ENCODE measurements around the gene ANKRD63. TPM values are rescaled to one million over a fixed set of nuclear protein-coding genes. Genes with fewer than 3 reads are reported as not detected.

ANKRD63 gene
- total and polyA plus RNA-seq, 9 of the 15 experiments (the other 6 are each of a cell fraction or from before 2014, with no cell fraction given), result 1.3 to 2.0 (median 1.8) TPM; not detected in 6

DNA sequence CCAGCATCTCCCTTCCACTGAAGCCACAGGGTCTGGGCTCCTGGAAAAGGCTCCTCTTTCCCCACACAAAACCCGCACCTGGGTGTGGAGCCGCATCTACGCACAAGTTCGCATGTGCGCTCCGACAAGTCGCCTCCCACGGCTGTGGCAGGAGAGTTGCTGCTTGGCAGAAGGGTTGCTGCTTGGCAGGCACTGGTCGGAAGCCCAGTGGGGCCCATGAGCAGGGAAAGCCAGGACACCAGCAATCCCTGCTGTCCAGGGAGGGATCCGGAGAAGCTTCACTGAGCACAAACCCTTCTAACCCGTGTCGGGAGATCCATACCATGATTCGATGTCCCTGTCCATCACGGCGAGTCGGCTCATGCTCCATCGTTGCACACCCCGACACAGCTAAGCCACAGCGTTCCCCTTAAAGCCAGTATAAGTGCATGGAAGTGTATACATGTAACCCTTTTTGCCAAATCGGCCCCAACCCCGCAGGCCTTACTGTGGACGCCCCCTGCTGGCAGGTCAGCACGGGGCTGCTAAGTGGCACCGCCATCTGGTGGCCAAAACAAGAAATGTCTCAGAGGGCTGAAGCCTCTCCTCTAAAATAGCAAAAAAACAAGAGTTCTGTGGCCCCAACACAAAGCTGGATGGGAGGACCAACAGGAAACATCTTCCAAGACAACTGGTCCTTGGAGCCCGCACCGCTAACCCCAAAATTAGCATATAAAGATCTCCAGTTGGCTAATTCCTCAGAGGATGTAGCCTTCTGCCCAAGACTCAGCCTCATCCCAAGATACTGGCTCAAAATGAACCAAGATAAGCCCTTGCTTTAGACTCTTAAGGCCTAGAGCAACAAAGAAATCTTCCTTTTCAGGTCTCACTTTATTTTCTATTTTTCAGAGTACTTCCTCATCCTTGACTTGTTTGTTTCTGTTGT, 8.3 kb downstream of the ANKRD63 start (continued):
- peak; percentile 97 for TF ChIP-seq REST (IDR thresholded peaks at IDR 0.05; ENCODE audit: borderline replicate concordance)
- no peak for TF ChIP-seq REST (CRISPR knock-in tag; IDR thresholded peaks at IDR 0.05; ENCODE audit: low read depth)
- no peak for TF ChIP-seq SETDB1 (IDR thresholded peaks at IDR 0.05; ENCODE audit: low read length)
- peak; percentile 40; the same call in 1 of the 2 replicates for TF ChIP-seq ZFX (CRISPR knock-in tag; IDR thresholded peaks at IDR 0.05)
- TF ChIP-seq YY1 (IDR thresholded peaks at IDR 0.05; ENCODE audit: borderline replicate concordance in 1 of 3, control insufficient read depth in 1 of 3, extremely low read depth in 1 of 3, insufficient read depth in 3 of 3, insufficient read length in 1 of 3, insufficient replicate concordance in 2 of 3, low read depth in 1 of 3, low read length in 2 of 3), result peak in 2 of 3 experiments; percentile 33 to 66
- TF ChIP-seq LCOR (CRISPR knock-in tag; IDR thresholded peaks at IDR 0.05), result peak; percentile 88; the same call in 1 of the 2 replicates
- 0 out of 4 replicates have a peak, but pooled peaks of 1 of the 2 experiments have one; percentile 18 for TF ChIP-seq ETV6 (IDR thresholded peaks at IDR 0.05; ENCODE audit: borderline replicate concordance in 1 of 2, low read depth in 2 of 2, low read length in 1 of 2)
- peak; percentile 44; the same call in 1 of the 2 replicates for TF ChIP-seq ETV6 (CRISPR knock-in tag; IDR thresholded peaks at IDR 0.05; ENCODE audit: borderline replicate concordance)
- no peak for TF ChIP-seq ELK1 (CRISPR knock-in tag; IDR thresholded peaks at IDR 0.05)
- peak; percentile 100 for TF ChIP-seq CTCF (IDR thresholded peaks at IDR 0.05 in 2 of 3, conservative IDR thresholded peaks at IDR 0.05 in 1 of 3; ENCODE audit: insufficient read depth in 2 of 3, low read depth in 1 of 3, low read length in 3 of 3)
- TF ChIP-seq NBN (IDR thresholded peaks at IDR 0.05; ENCODE audit: low read depth), result peak; percentile 31; the same call in 1 of the 2 replicates
- peak; percentile 72; the same call in 1 of the 2 replicates for TF ChIP-seq ZKSCAN8 (CRISPR knock-in tag; IDR thresholded peaks at IDR 0.05)
- peak in 1 of 2 experiments; percentile 75; a peak in 2 of 4 replicates for TF ChIP-seq RCOR1 (IDR thresholded peaks at IDR 0.05; ENCODE audit: borderline replicate concordance in 1 of 2, low read depth in 2 of 2, low read length in 2 of 2)

Data from K562 (cell line).